Astrocyte (in vitro differentiated cells and primary cell): ENCODE measurements around the gene PLA2R1. TPM values are rescaled to one million over a fixed set of nuclear protein-coding genes. Genes with fewer than 3 reads are reported as not detected.

Source experiments
- DNase-seq: peaks from one replicate; pipeline ENCODE4 v3.0.0-alpha.2; 2010; ENCODE audit warnings: low read depth
- FAIRE-seq: peaks from 2 replicates; lab custom pipeline; 2011; peaks lifted over from hg19 to GRCh38; lab: Jason Lieb, UNC
- H2AFZ ChIP-seq: 2 replicates; pipeline ENCODE4 v1.6.0; 2012; ENCODE audit warnings: low read depth, low read length, inconsistent platforms
- H3K27ac ChIP-seq: 2 replicates; pipeline ENCODE4 v1.5.1; 2011; ENCODE audit warnings: low read depth, low read length, inconsistent platforms
- H3K27me3 ChIP-seq: 2 replicates; pipeline ENCODE4 v1.6.0; 2011; ENCODE audit warnings: low read length, inconsistent platforms; ENCODE audit not compliant: insufficient read depth
- H3K36me3 ChIP-seq: 2 replicates; pipeline ENCODE4 v1.5.1; 2011; ENCODE audit warnings: low read length, inconsistent platforms; ENCODE audit not compliant: insufficient read depth
- H3K4me1 ChIP-seq: 2 replicates; pipeline ENCODE4 v1.5.1; 2011; ENCODE audit warnings: low read length, inconsistent platforms; ENCODE audit not compliant: insufficient read depth
- H3K4me2 ChIP-seq: 2 replicates; pipeline ENCODE4 v1.6.0; 2012; ENCODE audit warnings: low read length, inconsistent platforms
- H3K4me3 ChIP-seq: 2 replicates; pipeline ENCODE4 v1.5.1; 2011; ENCODE audit warnings: low read depth, mild to moderate bottlenecking, low read length, inconsistent platforms; ENCODE audit not compliant: insufficient read depth
- H3K79me2 ChIP-seq: 2 replicates; pipeline ENCODE4 v1.6.0; 2012; ENCODE audit warnings: mild to moderate bottlenecking, low read length, inconsistent platforms; ENCODE audit not compliant: insufficient read depth
- H3K9ac ChIP-seq: 2 replicates; pipeline ENCODE4 v1.6.0; 2012; ENCODE audit warnings: mild to moderate bottlenecking, low read length, inconsistent platforms
- H3K9me3 ChIP-seq: 2 replicates; pipeline ENCODE4 v1.5.1; 2012; ENCODE audit warnings: low read depth, mild to moderate bottlenecking, low read length, inconsistent platforms; ENCODE audit not compliant: insufficient read depth
- H4K20me1 ChIP-seq: 2 replicates; pipeline ENCODE4 v1.6.0; 2012; ENCODE audit warnings: low read length, inconsistent platforms; ENCODE audit not compliant: insufficient read depth
- H3K27ac Mint-ChIP-seq: one replicate; pipeline ENCODE4 v1.8.0; 2021; ENCODE audit warnings: mild to moderate bottlenecking, mixed read lengths; ENCODE audit not compliant: unreplicated experiment
- H3K27me3 Mint-ChIP-seq: one replicate; pipeline ENCODE4 v1.8.0; 2021; ENCODE audit warnings: low read depth, mixed read lengths; ENCODE audit not compliant: unreplicated experiment
- H3K36me3 Mint-ChIP-seq: one replicate; pipeline ENCODE4 v1.8.0; 2021; ENCODE audit warnings: low read depth, mixed read lengths; ENCODE audit not compliant: unreplicated experiment
- H3K4me1 Mint-ChIP-seq: one replicate; pipeline ENCODE4 v1.8.0; 2021; ENCODE audit warnings: low read depth, mixed read lengths; ENCODE audit not compliant: unreplicated experiment
- H3K4me3 Mint-ChIP-seq: one replicate; pipeline ENCODE4 v1.8.0; 2021; ENCODE audit warnings: mild to moderate bottlenecking, moderate library complexity, mixed read lengths; ENCODE audit not compliant: unreplicated experiment
- H3K9me3 Mint-ChIP-seq: one replicate; pipeline ENCODE4 v1.8.0; 2021; ENCODE audit warnings: mild to moderate bottlenecking, mixed read lengths; ENCODE audit not compliant: unreplicated experiment
- CTCF ChIP-seq: IDR thresholded peaks from 2 replicates; pipeline ENCODE4 v1.5.1; 2011; ENCODE audit warnings: low read depth, mild to moderate bottlenecking, inconsistent platforms, low read length, moderate library complexity; ENCODE audit not compliant: insufficient read depth
- EZH2 ChIP-seq: IDR thresholded peaks from 2 replicates; pipeline ENCODE4 v1.6.1; 2012; ENCODE audit warnings: mild to moderate bottlenecking, low read length, inconsistent platforms; ENCODE audit not compliant: insufficient read depth
- total RNA-seq: library from RNA; stranded (reverse); gene quantifications from 2 replicates; pipeline ENCODE4 v1.2.1, GENCODE V29; 2021

The PLA2R1 gene
- total RNA-seq, 1 donor from 2014 or later: 7.1 TPM

GRCh38 chr2:159892990-159893810 is 169.2 kb downstream of the PLA2R1 start:
- H3K27me3 ChIP-seq: no peaks in the 10 kb centered on the region
- no peak overlapping the region for H3K4me2 ChIP-seq
- H3K27ac Mint-ChIP-seq: no peak overlapping the region
- TF ChIP-seq CTCF: no peak
- no peak for TF ChIP-seq EZH2
- no peak overlapping the region for H2AFZ ChIP-seq
- peaks cover 29% of the 10 kb centered on the region for H3K4me1 Mint-ChIP-seq
- no peaks in the 10 kb centered on the region for H3K9me3 Mint-ChIP-seq
- H3K36me3 ChIP-seq: no peaks in the 10 kb centered on the region
- FAIRE-seq (no peak), DNase-seq (no peak)
- no peak overlapping the region for H3K27ac ChIP-seq
- H3K79me2 ChIP-seq: no peaks in the 10 kb centered on the region
- no peak overlapping the region for H3K4me3 ChIP-seq
- H4K20me1 ChIP-seq: no peaks in the 10 kb centered on the region
- H3K27me3 Mint-ChIP-seq: peaks cover 5% of the 10 kb centered on the region
- no peak overlapping the region for H3K4me3 Mint-ChIP-seq
- H3K9ac ChIP-seq: no peak overlapping the region
- H3K4me1 ChIP-seq: peaks cover 6% of the 10 kb centered on the region
- H3K36me3 Mint-ChIP-seq: no peaks in the 10 kb centered on the region
- no peaks in the 10 kb centered on the region for H3K9me3 ChIP-seq

GRCh38 chr2:159891917-159892730 is 170.3 kb downstream of the PLA2R1 start:
- Histone ChIP-seq H3K9ac (no peak overlapping the region), H3K27me3 (no peaks in the 10 kb centered on the region), H3K4me2 (peak overlapping the region; percentile 12), H3K79me2 (no peaks in the 10 kb centered on the region), H3K4me3 (no peak overlapping the region), H3K36me3 (no peaks in the 10 kb centered on the region), H4K20me1 (no peaks in the 10 kb centered on the region), H3K4me1 (peaks cover 6% of the 10 kb centered on the region), H2AFZ (no peak overlapping the region), H3K9me3 (no peaks in the 10 kb centered on the region), H3K27ac (no peak overlapping the region)
- TF ChIP-seq EZH2: no peak
- no peak for TF ChIP-seq CTCF
- peak; percentile 82 for DNase-seq
- Mint-ChIP-seq H3K27me3 (peaks cover 5% of the 10 kb centered on the region), H3K4me3 (no peak overlapping the region), H3K9me3 (no peaks in the 10 kb centered on the region), H3K36me3 (no peaks in the 10 kb centered on the region), H3K27ac (no peak overlapping the region), H3K4me1 (peaks cover 29% of the 10 kb centered on the region)
- FAIRE-seq: peak; percentile 65
